ENCODE data around the gene EPB41L1.

EPB41L1 gene

DNA sequence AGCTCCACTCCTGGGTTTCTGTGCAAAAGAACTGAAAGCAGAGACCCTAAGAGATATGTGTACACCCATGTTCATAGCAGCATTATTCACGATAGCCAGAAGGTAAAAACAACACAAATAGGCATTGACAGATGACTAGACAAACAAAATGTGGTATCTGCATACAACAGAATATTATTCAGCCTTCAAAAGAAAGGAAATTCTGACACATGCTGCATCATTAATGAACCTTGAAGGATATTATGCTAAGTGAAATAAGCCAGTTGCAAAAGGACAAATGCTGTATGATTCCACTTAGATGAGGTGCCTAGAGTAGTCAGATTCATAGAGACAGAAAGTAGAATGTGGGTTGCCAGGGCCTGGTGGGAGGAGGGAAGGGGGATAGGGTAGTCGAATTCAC lies 99.5 kb downstream of the EPB41L1 start:
- ChIA-PET CTCF (no interaction called here), POLR2A (no interaction called here)
- WGBS (ENCODE audit: insufficient coverage) = 67% methylated on average over 1 of the region's 2 CpGs
- no peaks in the 10 kb centered on the region for H3K4me1 ChIP-seq (ENCODE audit: control extremely low read depth in 1 of 4, control insufficient read depth in 4 of 4, insufficient read depth in 4 of 4, low read length in 3 of 4)
- H3K36me3 ChIP-seq (ENCODE audit: control insufficient read depth in 4 of 4, insufficient read depth in 4 of 4, low read length in 3 of 4) = peaks cover 18 to 59% (median 46%) of the 10 kb centered on the region in 4 experiments
- H3K27me3 ChIP-seq (replicated peaks in 2 of 5; ENCODE audit: control insufficient read depth in 4 of 5, insufficient read depth in 5 of 5, low read length in 4 of 5) = no peaks in the 10 kb centered on the region
- no peak overlapping the region for H3K4me3 ChIP-seq (ENCODE audit: control insufficient read depth in 1 of 7, extremely low read depth in 1 of 7, insufficient read depth in 4 of 7, low read depth in 2 of 7, low read length in 6 of 7)
- no peaks in the 10 kb centered on the region for H3K9me3 ChIP-seq (ENCODE audit: control extremely low read depth in 1 of 5, control insufficient read depth in 4 of 5, insufficient read depth in 2 of 5, low read depth in 1 of 5, low read length in 4 of 5)
- no peak overlapping the region for H3K27ac ChIP-seq (ENCODE audit: insufficient read depth in 1 of 2, low read depth in 1 of 2, low read length in 2 of 2, poor library complexity in 1 of 2, severe bottlenecking in 2 of 2)
- DNase-seq = no peak

DNA sequence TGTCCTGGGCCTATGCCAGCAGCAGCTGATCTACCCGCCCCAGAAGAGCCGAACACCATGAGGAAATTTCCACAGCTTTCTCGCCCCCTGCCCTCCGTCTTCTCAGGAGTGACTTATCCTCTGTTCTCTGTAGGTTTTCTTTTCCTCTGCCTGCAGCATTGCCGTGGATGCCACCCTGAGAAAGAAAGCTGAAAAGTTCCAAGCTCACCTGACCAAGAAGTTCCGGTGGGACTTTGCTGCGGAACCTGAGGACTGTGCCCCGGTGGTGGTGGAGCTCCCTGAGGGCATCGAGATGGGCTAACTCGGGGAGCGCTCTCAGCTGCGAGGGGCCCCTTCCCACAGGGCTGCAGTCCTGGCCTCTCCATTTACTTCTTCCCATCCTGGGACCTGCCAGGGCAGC lies 100.9 kb downstream of the EPB41L1 start:
- ChIA-PET CTCF (interaction anchor here (1.1 kb wide), 1 partner anchor 19 kb away, joined by 3 read pairs; no protein-coding TSS in a partner anchor), POLR2A (no interaction called here)
- Histone ChIP-seq H3K4me1 (ENCODE audit: control extremely low read depth in 1 of 4, control insufficient read depth in 4 of 4, insufficient read depth in 4 of 4, low read length in 3 of 4) (no peaks in the 10 kb centered on the region), H3K9me3 (ENCODE audit: control extremely low read depth in 1 of 5, control insufficient read depth in 4 of 5, insufficient read depth in 2 of 5, low read depth in 1 of 5, low read length in 4 of 5) (no peaks in the 10 kb centered on the region), H3K4me3 (ENCODE audit: control insufficient read depth in 1 of 7, extremely low read depth in 1 of 7, insufficient read depth in 4 of 7, low read depth in 2 of 7, low read length in 6 of 7) (no peak overlapping the region), H3K27me3 (replicated peaks in 2 of 5; ENCODE audit: control insufficient read depth in 4 of 5, insufficient read depth in 5 of 5, low read length in 4 of 5) (no peaks in the 10 kb centered on the region), H3K27ac (ENCODE audit: insufficient read depth in 1 of 2, low read depth in 1 of 2, low read length in 2 of 2, poor library complexity in 1 of 2, severe bottlenecking in 2 of 2) (no peak overlapping the region), H3K36me3 (ENCODE audit: control insufficient read depth in 4 of 4, insufficient read depth in 4 of 4, low read length in 3 of 4) (peaks cover 12 to 54% (median 40%) of the 10 kb centered on the region in 4 experiments)
- WGBS (ENCODE audit: insufficient coverage) = 98% methylated on average over 11 of the region's 12 CpGs
- DNase-seq = no peak

DNA sequence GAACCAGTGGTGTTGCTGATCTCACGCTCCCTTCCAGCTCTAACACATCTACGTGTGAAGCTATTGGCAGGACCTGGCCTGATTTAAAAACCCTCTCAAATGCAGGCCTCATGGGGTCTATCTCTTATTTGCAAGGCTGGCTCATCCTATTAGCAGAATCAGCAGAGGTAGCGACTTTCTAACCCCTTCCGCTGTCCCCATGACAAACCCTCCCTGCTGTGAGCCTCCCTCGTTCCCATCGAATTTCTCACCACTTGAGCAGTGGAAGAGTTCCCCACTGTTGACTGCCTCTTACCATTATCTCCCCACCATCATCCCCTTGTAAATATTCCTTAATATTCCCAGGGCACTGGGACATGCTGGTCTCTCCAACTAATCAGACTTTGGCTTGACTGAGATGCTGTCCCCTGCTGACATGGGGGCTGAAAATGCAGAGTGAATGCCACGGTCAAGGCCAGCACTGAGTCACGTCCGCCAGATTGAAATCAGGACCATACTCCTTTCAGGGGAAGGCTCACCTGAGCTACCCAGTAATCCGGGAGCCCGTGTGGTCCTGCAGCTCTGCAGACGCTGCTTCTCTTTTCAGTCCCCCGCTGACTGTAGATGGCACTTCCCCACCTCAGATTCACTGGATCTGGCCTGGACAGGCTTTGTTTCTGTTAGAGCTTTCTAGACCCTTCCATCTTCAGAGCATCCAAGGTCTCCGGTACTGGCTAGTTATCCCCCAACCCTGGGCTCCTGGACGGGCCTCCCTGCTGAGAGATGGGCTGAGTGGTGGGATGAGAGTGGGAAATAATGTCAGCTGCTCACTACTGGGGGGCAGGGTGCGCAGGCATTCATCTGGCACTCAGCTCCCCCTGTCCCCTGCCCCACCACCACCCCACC lies 104.9 kb downstream of the EPB41L1 start:
- 90% methylated on average over 13 of the region's 16 CpGs for WGBS (ENCODE audit: insufficient coverage)
- Histone ChIP-seq H3K4me3 (ENCODE audit: control insufficient read depth in 1 of 7, extremely low read depth in 1 of 7, insufficient read depth in 4 of 7, low read depth in 2 of 7, low read length in 6 of 7) (no peak overlapping the region), H3K27ac (ENCODE audit: insufficient read depth in 1 of 2, low read depth in 1 of 2, low read length in 2 of 2, poor library complexity in 1 of 2, severe bottlenecking in 2 of 2) (no peak overlapping the region), H3K27me3 (replicated peaks in 2 of 5; ENCODE audit: control insufficient read depth in 4 of 5, insufficient read depth in 5 of 5, low read length in 4 of 5) (no peaks in the 10 kb centered on the region), H3K9me3 (ENCODE audit: control extremely low read depth in 1 of 5, control insufficient read depth in 4 of 5, insufficient read depth in 2 of 5, low read depth in 1 of 5, low read length in 4 of 5) (no peaks in the 10 kb centered on the region), H3K36me3 (ENCODE audit: control insufficient read depth in 4 of 4, insufficient read depth in 4 of 4, low read length in 3 of 4) (peaks cover 0 to 25% (median 19%) of the 10 kb centered on the region in 4 experiments), H3K4me1 (ENCODE audit: control extremely low read depth in 1 of 4, control insufficient read depth in 4 of 4, insufficient read depth in 4 of 4, low read length in 3 of 4) (no peaks in the 10 kb centered on the region)
- DNase-seq = no peak
- ChIA-PET CTCF (interaction anchor here (1.0 to 1.3 kb wide), 2 partner anchors 13 to 57 kb away, joined by 3 read pairs; no protein-coding TSS in a partner anchor), POLR2A (no interaction called here)

DNA sequence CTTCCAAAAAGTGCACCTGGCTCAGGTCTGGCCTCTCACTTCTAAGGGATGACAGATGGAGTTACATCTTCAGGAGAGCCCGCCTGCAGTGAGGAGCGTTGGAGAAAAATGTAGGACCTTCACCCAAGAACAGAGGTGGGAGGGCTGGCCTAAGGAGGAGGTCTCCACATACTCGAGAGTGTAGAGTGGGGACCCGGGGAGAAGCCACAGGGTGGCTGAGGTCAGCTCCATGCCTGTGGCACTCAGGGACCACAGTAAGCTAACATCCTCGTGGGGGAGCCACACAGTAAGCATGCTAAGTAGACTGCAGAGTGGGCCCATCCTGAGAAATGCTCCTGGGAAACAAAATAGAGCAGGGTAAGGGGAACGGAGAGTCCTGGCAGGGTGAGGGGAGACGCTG lies 105.8 kb downstream of the EPB41L1 start:
- Histone ChIP-seq H3K4me1 (ENCODE audit: control extremely low read depth in 1 of 4, control insufficient read depth in 4 of 4, insufficient read depth in 4 of 4, low read length in 3 of 4) (no peaks in the 10 kb centered on the region), H3K27ac (ENCODE audit: insufficient read depth in 1 of 2, low read depth in 1 of 2, low read length in 2 of 2, poor library complexity in 1 of 2, severe bottlenecking in 2 of 2) (no peak overlapping the region), H3K4me3 (ENCODE audit: control insufficient read depth in 1 of 7, extremely low read depth in 1 of 7, insufficient read depth in 4 of 7, low read depth in 2 of 7, low read length in 6 of 7) (no peak overlapping the region), H3K36me3 (ENCODE audit: control insufficient read depth in 4 of 4, insufficient read depth in 4 of 4, low read length in 3 of 4) (peaks cover 0 to 20% (median 17%) of the 10 kb centered on the region in 4 experiments), H3K9me3 (ENCODE audit: control extremely low read depth in 1 of 5, control insufficient read depth in 4 of 5, insufficient read depth in 2 of 5, low read depth in 1 of 5, low read length in 4 of 5) (no peaks in the 10 kb centered on the region), H3K27me3 (replicated peaks in 2 of 5; ENCODE audit: control insufficient read depth in 4 of 5, insufficient read depth in 5 of 5, low read length in 4 of 5) (no peaks in the 10 kb centered on the region)
- DNase-seq = no peak
- 88% methylated on average over 5 of the region's 7 CpGs for WGBS (ENCODE audit: insufficient coverage)
- POLR2A ChIA-PET = no interaction called here
- CTCF ChIA-PET = interaction anchor here (1.3 kb wide), 1 partner anchor 58 kb away, joined by 3 read pairs; no protein-coding TSS in a partner anchor

DNA sequence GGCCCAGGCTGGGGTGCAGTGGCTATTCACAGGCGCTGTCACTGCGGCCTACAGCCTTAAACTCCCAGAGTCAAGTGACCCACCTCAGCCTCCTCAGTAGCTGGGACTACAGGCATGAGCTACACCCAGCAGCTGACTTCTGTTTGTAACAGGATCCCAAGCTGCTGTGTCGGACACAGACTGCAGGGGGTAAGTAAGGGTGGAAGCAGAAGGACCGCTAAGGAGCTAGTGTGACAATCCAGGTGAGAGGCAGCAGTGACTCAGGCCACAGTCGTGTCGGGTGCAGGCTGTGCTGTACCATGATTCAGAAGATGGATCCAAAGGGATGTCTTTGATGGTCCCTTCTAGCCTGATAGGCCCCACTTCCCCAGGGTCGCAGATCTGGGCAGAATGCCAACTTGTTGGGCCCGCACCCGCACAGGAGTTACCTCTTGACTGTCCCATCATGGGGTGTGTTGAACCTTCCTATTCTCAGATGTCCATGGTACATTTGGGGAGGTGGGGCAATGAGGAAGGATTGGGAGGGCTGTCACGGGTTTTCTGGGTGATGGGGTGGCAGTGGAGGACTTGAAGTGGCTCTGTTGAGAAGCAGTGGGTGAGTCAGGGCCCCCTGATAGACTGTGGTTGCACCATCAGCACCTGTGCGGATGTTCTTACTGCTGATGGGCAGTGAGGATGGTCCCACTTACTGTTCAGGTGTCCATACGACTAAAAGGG lies 107.0 kb downstream of the EPB41L1 start:
- no peaks in the 10 kb centered on the region for H3K27me3 ChIP-seq (replicated peaks in 2 of 5; ENCODE audit: control insufficient read depth in 4 of 5, insufficient read depth in 5 of 5, low read length in 4 of 5)
- H3K9me3 ChIP-seq (ENCODE audit: control extremely low read depth in 1 of 5, control insufficient read depth in 4 of 5, insufficient read depth in 2 of 5, low read depth in 1 of 5, low read length in 4 of 5) = no peaks in the 10 kb centered on the region
- no peak overlapping the region for H3K4me3 ChIP-seq (ENCODE audit: control insufficient read depth in 1 of 7, extremely low read depth in 1 of 7, insufficient read depth in 4 of 7, low read depth in 2 of 7, low read length in 6 of 7)
- DNase-seq = no peak
- H3K27ac ChIP-seq (ENCODE audit: insufficient read depth in 1 of 2, low read depth in 1 of 2, low read length in 2 of 2, poor library complexity in 1 of 2, severe bottlenecking in 2 of 2) = no peak overlapping the region
- H3K4me1 ChIP-seq (ENCODE audit: control extremely low read depth in 1 of 4, control insufficient read depth in 4 of 4, insufficient read depth in 4 of 4, low read length in 3 of 4) = no peaks in the 10 kb centered on the region
- CTCF ChIA-PET = no interaction called here
- POLR2A ChIA-PET = no interaction called here
- peaks cover 0 to 7% (median 6%) of the 10 kb centered on the region in 4 experiments for H3K36me3 ChIP-seq (ENCODE audit: control insufficient read depth in 4 of 4, insufficient read depth in 4 of 4, low read length in 3 of 4)
- 89% methylated on average over 10 of the region's 12 CpGs for WGBS (ENCODE audit: insufficient coverage)

DNA sequence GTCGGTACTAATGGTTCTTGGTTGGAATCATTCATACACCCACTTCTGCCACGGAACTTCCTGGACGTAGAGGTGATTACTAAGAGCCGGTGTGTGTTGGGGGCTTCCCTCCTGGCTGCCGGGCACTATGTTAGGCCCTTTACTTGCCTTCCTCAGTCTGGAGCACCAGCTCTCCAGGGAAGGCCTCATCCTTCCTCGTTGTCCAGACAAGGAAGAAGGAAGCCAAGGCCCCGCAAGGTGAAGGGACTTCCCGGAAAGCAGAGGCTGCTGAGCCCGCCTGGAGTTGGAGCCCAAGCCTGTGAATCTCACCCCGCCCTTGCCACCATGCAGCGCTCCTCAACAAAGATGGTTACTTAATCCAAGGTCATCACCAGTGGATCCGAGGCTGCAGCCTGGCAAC lies 107.9 kb downstream of the EPB41L1 start:
- 95% methylated on average over 8 of the region's 12 CpGs for WGBS (ENCODE audit: insufficient coverage)
- Histone ChIP-seq H3K36me3 (ENCODE audit: control insufficient read depth in 4 of 4, insufficient read depth in 4 of 4, low read length in 3 of 4) (peaks cover 0 to 2% (median 0%) of the 10 kb centered on the region in 4 experiments), H3K4me1 (ENCODE audit: control extremely low read depth in 1 of 4, control insufficient read depth in 4 of 4, insufficient read depth in 4 of 4, low read length in 3 of 4) (no peaks in the 10 kb centered on the region), H3K27me3 (replicated peaks in 2 of 5; ENCODE audit: control insufficient read depth in 4 of 5, insufficient read depth in 5 of 5, low read length in 4 of 5) (no peaks in the 10 kb centered on the region), H3K4me3 (ENCODE audit: control insufficient read depth in 1 of 7, extremely low read depth in 1 of 7, insufficient read depth in 4 of 7, low read depth in 2 of 7, low read length in 6 of 7) (no peak overlapping the region), H3K9me3 (ENCODE audit: control extremely low read depth in 1 of 5, control insufficient read depth in 4 of 5, insufficient read depth in 2 of 5, low read depth in 1 of 5, low read length in 4 of 5) (no peaks in the 10 kb centered on the region), H3K27ac (ENCODE audit: insufficient read depth in 1 of 2, low read depth in 1 of 2, low read length in 2 of 2, poor library complexity in 1 of 2, severe bottlenecking in 2 of 2) (no peak overlapping the region)
- ChIA-PET CTCF (no interaction called here), POLR2A (interaction anchor here (0.6 kb wide), 1 partner anchor 1515 kb away, joined by 3 read pairs; no protein-coding TSS in a partner anchor)
- no peak for DNase-seq

Measured in common myeloid progenitor, CD34-positive (primary cell).